Activated CD4-positive, alpha-beta T cell treated with anti-CD3 and anti-CD28 coated beads, Interleukin-2, amount 10 ng/mL, durations not matched to agents 7 days and 5 days (primary cell): Measurements from ENCODE around the gene CDH4. TPM values are rescaled to one million over a fixed set of nuclear protein-coding genes. Genes with fewer than 3 reads are reported as not detected.
"Not testable (repeated sequence)": the region's sequence is repeated elsewhere in the genome, so short reads cannot be mapped to it uniquely, and the experiment has no call there.

ENCODE experiments used
- CTCF ChIA-PET: fragments of 350-600 bp; sonication (Branson Sonifier 250); formaldehyde crosslinking; loops from one replicate; lab custom pipeline; 2021; ENCODE audit warnings: antibody characterized with exemption; lab: Charles Lee
- POLR2A ChIA-PET: fragments of 350-600 bp; sonication (Branson Sonifier 250); formaldehyde crosslinking; loops from one replicate; lab custom pipeline; 2021; ENCODE audit warnings: antibody characterized with exemption; lab: Charles Lee
- DNase-seq: peaks from one replicate; pipeline ENCODE4 v3.0.0-alpha.2; 2020
- H3K27ac Mint-ChIP-seq: one replicate; pipeline ENCODE4 v1.8.0; 2021; ENCODE audit warnings: mild to moderate bottlenecking, moderate library complexity, mixed read lengths
- H3K27me3 Mint-ChIP-seq: one replicate; pipeline ENCODE4 v1.8.0; 2021; ENCODE audit warnings: mixed read lengths
- H3K36me3 Mint-ChIP-seq: one replicate; pipeline ENCODE4 v1.8.0; 2021; ENCODE audit warnings: low read depth, mixed read lengths
- H3K4me1 Mint-ChIP-seq: one replicate; pipeline ENCODE4 v1.8.0; 2021; ENCODE audit warnings: mixed read lengths
- H3K4me3 Mint-ChIP-seq: one replicate; pipeline ENCODE4 v1.8.0; 2021; ENCODE audit warnings: mild to moderate bottlenecking, moderate library complexity, mixed read lengths
- H3K9me3 Mint-ChIP-seq: one replicate; pipeline ENCODE4 v1.8.0; 2021; ENCODE audit warnings: mixed read lengths
- total RNA-seq, 2 experiments: library from RNA; stranded (reverse); gene quantifications; one replicate each; pipeline ENCODE4 v1.2.3, GENCODE V29; 2021

The CDH4 gene
- total RNA-seq, 2 experiments from 2014 or later = not detected

- Mint-ChIP-seq H3K27me3 (no peaks in the 10 kb centered on the region), H3K4me3 (no peak overlapping the region), H3K36me3 (no peaks in the 10 kb centered on the region), H3K9me3 (peaks cover 28% of the 10 kb centered on the region), H3K4me1 (no peaks in the 10 kb centered on the region), H3K27ac (no peak overlapping the region)
- ChIA-PET CTCF (no interaction called here), POLR2A (no interaction called here)
- DNase-seq = no peak
Measured at GRCh38 chr20:61387954-61388348, 135.9 kb downstream of the CDH4 start.

GRCh38 chr20:61389077-61389476 is 137.0 kb downstream of the CDH4 start:
- H3K4me3 Mint-ChIP-seq = no peak overlapping the region
- POLR2A ChIA-PET = no interaction called here
- H3K9me3 Mint-ChIP-seq = peaks cover 28% of the 10 kb centered on the region
- CTCF ChIA-PET = no interaction called here
- H3K27me3 Mint-ChIP-seq = no peaks in the 10 kb centered on the region
- no peak overlapping the region for H3K27ac Mint-ChIP-seq
- H3K36me3 Mint-ChIP-seq = no peaks in the 10 kb centered on the region
- DNase-seq = no peak
- H3K4me1 Mint-ChIP-seq = no peaks in the 10 kb centered on the region

GRCh38 chr20:61391185-61391584 is 139.1 kb downstream of the CDH4 start:
- POLR2A ChIA-PET = no interaction called here
- Mint-ChIP-seq H3K4me1 (no peaks in the 10 kb centered on the region), H3K4me3 (no peak overlapping the region), H3K27ac (no peak overlapping the region), H3K36me3 (no peaks in the 10 kb centered on the region), H3K9me3 (peaks cover 24% of the 10 kb centered on the region), H3K27me3 (no peaks in the 10 kb centered on the region)
- CTCF ChIA-PET = no interaction called here
- no peak for DNase-seq

DNA sequence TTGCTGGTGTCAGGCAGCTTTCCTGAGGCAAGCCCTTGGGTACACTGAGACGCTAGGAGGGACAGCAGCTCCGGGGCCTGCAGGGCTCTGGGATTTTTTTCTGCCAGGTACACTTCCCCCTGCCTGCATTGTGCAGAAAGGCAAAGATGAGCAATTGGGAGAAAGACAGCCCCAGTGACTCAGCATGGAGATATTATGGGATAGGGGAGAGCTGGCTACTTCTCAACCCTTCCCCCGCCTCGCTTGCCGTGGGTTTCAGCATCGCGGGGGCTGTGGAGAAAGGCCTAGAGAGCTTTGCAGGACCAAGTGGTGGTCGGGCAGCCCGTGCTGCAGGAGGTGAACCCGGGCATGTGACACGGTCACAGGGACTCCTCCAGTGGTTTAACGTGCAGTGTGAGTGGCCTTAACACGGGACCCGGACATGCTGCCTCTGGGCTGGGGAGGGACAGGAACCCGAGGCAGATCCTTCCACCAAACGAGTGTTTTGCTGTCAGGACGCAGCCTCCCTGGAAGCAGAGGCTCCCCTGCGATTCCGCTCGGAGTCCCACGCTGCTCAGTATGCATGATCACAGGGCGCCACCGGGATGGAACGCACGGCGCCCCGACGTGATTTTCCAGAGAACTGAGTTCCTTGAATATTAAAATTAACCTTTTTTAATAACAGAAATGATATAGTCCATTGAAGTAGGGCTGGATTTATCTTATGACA is 139.9 kb downstream of the CDH4 start:
- H3K27me3 Mint-ChIP-seq = no peaks in the 10 kb centered on the region
- CTCF ChIA-PET = no interaction called here
- DNase-seq = no peak
- H3K9me3 Mint-ChIP-seq = peaks cover 24% of the 10 kb centered on the region
- H3K4me1 Mint-ChIP-seq = no peaks in the 10 kb centered on the region
- H3K36me3 Mint-ChIP-seq = no peaks in the 10 kb centered on the region
- no peak overlapping the region for H3K4me3 Mint-ChIP-seq
- no peak overlapping the region for H3K27ac Mint-ChIP-seq
- POLR2A ChIA-PET = no interaction called here

GRCh38 chr20:61394088-61394799 is 142.2 kb downstream of the CDH4 start:
- ChIA-PET CTCF (no interaction called here), POLR2A (no interaction called here)
- H3K4me3 Mint-ChIP-seq = no peak overlapping the region
- H3K36me3 Mint-ChIP-seq = no peaks in the 10 kb centered on the region
- H3K27ac Mint-ChIP-seq = no peak overlapping the region
- H3K4me1 Mint-ChIP-seq = no peaks in the 10 kb centered on the region
- H3K9me3 Mint-ChIP-seq = peaks cover 21% of the 10 kb centered on the region
- DNase-seq = no peak
- H3K27me3 Mint-ChIP-seq = no peaks in the 10 kb centered on the region

DNA sequence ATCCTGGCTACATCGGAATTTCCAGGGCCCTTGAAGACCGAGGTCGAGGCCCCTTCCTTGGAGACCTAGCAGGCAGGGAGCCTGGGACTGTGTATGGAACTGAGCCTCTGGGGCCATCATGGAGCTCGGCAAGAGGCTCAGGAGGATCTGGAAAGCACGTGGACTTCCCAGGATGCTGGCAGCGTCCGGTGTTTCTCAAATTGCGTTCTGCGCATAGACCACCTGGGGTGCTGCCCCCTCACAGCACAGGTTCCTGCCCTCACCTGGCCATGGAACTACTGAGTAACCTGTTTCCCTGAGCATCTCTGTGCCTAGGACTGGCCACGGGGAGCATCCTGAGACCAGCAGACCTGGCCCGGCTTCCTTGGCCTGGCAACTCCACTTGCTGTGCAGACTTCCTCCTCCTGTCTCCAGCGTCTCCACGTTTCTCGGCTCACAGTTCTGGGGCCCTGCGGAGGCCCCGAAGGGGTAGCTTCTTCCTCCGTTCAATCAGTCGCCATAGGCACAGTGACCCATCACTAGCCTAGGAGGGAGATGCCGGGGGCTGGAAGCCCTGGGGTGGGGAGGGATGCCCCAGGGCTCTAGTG is 144.3 kb downstream of the CDH4 start:
- Mint-ChIP-seq H3K27ac (no peak overlapping the region), H3K4me1 (no peaks in the 10 kb centered on the region), H3K36me3 (no peaks in the 10 kb centered on the region), H3K4me3 (no peak overlapping the region), H3K27me3 (no peaks in the 10 kb centered on the region), H3K9me3 (peaks cover 8% of the 10 kb centered on the region)
- POLR2A ChIA-PET = no interaction called here
- CTCF ChIA-PET = no interaction called here
- DNase-seq = no peak

DNA sequence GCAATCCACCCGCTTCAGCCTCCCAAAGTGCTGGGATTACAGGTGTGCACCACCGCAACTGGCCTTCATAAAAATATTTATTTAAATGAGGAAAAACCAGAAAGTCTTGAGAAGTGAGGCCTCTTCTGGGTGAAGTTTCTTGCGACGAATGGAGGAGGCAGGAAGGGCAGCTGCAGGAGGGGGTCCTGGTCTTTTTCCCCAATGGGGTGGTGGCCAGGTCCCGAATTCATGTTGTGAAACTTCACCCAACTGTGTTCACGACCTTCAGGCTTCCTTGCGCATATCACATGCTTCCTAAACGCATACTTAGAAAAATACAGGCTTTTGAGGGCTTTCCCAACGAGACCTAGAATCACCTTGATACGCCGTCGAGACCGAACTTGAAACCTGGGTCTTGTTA is 145.1 kb downstream of the CDH4 start:
- POLR2A ChIA-PET = no interaction called here
- no peaks in the 10 kb centered on the region for H3K4me1 Mint-ChIP-seq

DNA sequence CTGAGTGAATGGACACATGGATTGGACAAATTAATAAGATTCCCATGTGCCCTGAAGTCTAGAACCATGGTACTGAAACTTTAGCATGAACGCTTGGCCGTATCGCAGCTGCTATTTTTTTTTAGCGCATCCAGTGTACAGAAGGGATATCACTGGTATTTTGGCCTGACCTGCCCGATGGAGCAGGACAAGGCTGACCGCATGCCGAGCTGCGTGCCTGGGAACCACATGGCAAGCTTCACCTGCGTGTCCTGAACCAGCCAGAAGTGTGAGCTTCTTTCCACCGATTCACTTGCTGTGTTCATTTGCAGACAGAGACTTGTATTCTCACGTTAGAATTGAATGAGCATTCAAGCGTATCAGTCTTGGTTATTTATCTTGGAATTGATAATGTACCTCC is 145.7 kb downstream of the CDH4 start:
- Mint-ChIP-seq H3K27me3 (no peaks in the 10 kb centered on the region), H3K4me1 (no peaks in the 10 kb centered on the region), H3K4me3 (no peak overlapping the region), H3K36me3 (no peaks in the 10 kb centered on the region), H3K27ac (no peak overlapping the region), H3K9me3 (peaks cover 6% of the 10 kb centered on the region)
- POLR2A ChIA-PET = no interaction called here
- CTCF ChIA-PET = no interaction called here
- DNase-seq = no peak

More for the DNA sequence above, 145.1 kb downstream of the CDH4 start:
- H3K9me3 Mint-ChIP-seq = peaks cover 6% of the 10 kb centered on the region
- H3K36me3 Mint-ChIP-seq = no peaks in the 10 kb centered on the region
- H3K27ac Mint-ChIP-seq = no peak overlapping the region
- no peaks in the 10 kb centered on the region for H3K27me3 Mint-ChIP-seq
- DNase-seq = no peak
- CTCF ChIA-PET = no interaction called here
- H3K4me3 Mint-ChIP-seq = no peak overlapping the region

DNA sequence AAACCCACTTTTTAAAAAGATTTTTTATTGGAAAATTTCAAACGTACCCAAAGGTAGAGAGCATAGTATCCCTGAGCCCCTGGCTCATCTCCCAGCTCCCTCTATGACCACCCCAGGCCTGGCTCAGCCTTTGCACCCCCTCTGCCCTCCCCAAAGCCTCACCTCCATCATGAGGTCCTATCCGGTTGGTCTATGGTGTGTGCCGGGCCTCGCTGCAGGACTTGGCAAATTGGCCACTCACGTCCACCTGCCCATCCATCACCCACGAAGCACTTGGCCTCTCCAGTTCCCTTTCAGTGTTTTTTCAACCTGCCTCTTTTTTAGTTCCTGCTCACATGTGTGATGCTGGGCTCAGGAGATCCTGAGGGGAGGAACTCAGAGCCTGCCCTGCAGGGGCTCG is 147.4 kb downstream of the CDH4 start:
- DNase-seq = no peak
- CTCF ChIA-PET = no interaction called here
- no peak overlapping the region for H3K27ac Mint-ChIP-seq
- no peaks in the 10 kb centered on the region for H3K36me3 Mint-ChIP-seq
- H3K9me3 Mint-ChIP-seq = peaks cover 7% of the 10 kb centered on the region
- no peaks in the 10 kb centered on the region for H3K27me3 Mint-ChIP-seq
- H3K4me3 Mint-ChIP-seq = no peak overlapping the region
- POLR2A ChIA-PET = no interaction called here
- H3K4me1 Mint-ChIP-seq = no peaks in the 10 kb centered on the region

- H3K4me1 Mint-ChIP-seq = no peaks in the 10 kb centered on the region
- peaks cover 7% of the 10 kb centered on the region for H3K9me3 Mint-ChIP-seq
- no peak for DNase-seq
- H3K36me3 Mint-ChIP-seq = no peaks in the 10 kb centered on the region
- no peak overlapping the region for H3K27ac Mint-ChIP-seq
- no peak overlapping the region for H3K4me3 Mint-ChIP-seq
- no peaks in the 10 kb centered on the region for H3K27me3 Mint-ChIP-seq
- POLR2A ChIA-PET = no interaction called here
- CTCF ChIA-PET = no interaction called here
Measured at GRCh38 chr20:61400499-61400898, 148.4 kb downstream of the CDH4 start.

DNA sequence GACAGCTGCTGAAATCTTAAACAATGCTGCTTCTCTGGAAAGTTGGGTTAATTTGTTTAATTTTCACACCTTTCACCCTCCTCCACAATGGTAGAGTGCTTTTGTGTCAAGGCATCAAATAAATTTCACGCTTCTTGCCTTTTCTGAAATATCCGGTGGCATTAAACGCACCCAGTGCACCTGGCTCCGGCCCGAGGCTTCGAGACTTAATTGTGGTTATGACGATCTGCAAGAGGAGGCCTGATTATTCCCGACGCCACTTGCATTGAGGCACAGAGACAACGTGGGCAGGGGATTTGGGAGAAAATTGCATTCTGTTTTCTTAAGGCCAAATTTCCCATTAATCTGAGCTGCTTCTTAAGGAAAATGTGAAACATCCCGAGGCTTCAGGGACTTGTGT is 152.2 kb downstream of the CDH4 start:
- Mint-ChIP-seq H3K9me3 (peaks cover 13% of the 10 kb centered on the region), H3K4me3 (no peak overlapping the region), H3K27ac (no peak overlapping the region), H3K36me3 (no peaks in the 10 kb centered on the region), H3K4me1 (no peaks in the 10 kb centered on the region), H3K27me3 (no peaks in the 10 kb centered on the region)
- DNase-seq = no peak
- ChIA-PET CTCF (no interaction called here), POLR2A (no interaction called here)

GRCh38 chr20:61405007-61405406 is 152.9 kb downstream of the CDH4 start:
- H3K4me1 Mint-ChIP-seq = no peaks in the 10 kb centered on the region

DNA sequence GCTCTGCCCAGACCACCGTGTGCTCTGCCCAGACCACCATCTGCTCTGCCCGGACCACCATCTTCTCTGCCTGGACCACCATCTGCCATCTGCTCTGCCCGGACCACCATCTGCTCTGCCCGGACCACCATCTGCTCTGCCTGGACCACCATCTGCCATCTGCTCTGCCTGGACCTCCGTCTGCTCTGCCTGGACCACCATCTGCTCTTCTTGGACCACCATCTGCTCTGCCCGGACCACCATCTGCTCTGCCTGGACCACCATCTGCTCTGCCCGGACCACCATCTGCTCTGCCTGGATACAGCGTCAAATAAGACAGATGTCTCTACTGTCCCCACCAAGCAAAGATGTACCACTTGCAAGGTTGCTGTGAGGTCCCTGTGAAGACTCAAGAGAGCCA is 154.7 kb downstream of the CDH4 start:
- H3K27me3 Mint-ChIP-seq, DNase-seq, H3K36me3 Mint-ChIP-seq, CTCF ChIA-PET, H3K27ac Mint-ChIP-seq, POLR2A ChIA-PET, H3K4me3 Mint-ChIP-seq, H3K4me1 Mint-ChIP-seq: not testable (repeated sequence)
- H3K9me3 Mint-ChIP-seq = peaks cover 11% of the 10 kb centered on the region

More at GRCh38 chr20:61405007-61405406, 152.9 kb downstream of the CDH4 start:
- Mint-ChIP-seq H3K9me3 (peaks cover 13% of the 10 kb centered on the region), H3K36me3 (no peaks in the 10 kb centered on the region), H3K27me3 (no peaks in the 10 kb centered on the region), H3K27ac (no peak overlapping the region), H3K4me3 (no peak overlapping the region)
- DNase-seq = no peak
- ChIA-PET CTCF (no interaction called here), POLR2A (no interaction called here)
